SU-DHL-6 (cell line): ENCODE measurements around the gene CHPF2.

Source experiments
- EZH2phosphoT487 ChIP-seq: fragments of 200-600 bp; sonication (generic), shearing (Covaris generic); conservative IDR thresholded peaks from 2 replicates; pipeline ENCODE4 v1.6.1; 2018; ENCODE audit warnings: mild to moderate bottlenecking, antibody characterized with exemption, low read length, moderate library complexity, mixed read lengths
- TF ChIP-seq, protein P1 (sequence below): fragments of 200-600 bp; sonication (generic); IDR thresholded peaks from one replicate; pipeline ENCODE4 v1.5.1; 2017; ENCODE audit warnings: antibody characterized with exemption, mild to moderate bottlenecking, low read length, moderate library complexity; ENCODE audit not compliant: insufficient read depth, poor library complexity, severe bottlenecking

DNA sequence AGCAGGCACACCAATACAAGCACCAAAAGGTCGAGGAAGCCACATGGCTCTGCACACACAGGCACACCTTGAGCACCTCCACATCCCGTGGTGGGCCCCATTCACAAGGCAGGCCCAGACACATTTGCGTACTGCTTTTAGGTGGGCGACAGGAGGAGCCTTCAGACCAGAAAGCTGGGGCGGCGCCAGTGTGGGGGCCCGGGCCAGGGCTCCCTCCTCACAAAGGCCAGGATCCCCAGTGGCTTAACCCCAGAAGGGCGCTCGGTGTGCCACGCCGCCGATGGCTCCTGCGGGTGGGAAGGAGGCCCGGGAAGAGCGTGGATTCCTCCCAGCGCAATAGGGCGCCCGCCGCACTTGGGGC lies 19.0 kb downstream of the CHPF2 start:
- TF ChIP-seq, protein P1, sequence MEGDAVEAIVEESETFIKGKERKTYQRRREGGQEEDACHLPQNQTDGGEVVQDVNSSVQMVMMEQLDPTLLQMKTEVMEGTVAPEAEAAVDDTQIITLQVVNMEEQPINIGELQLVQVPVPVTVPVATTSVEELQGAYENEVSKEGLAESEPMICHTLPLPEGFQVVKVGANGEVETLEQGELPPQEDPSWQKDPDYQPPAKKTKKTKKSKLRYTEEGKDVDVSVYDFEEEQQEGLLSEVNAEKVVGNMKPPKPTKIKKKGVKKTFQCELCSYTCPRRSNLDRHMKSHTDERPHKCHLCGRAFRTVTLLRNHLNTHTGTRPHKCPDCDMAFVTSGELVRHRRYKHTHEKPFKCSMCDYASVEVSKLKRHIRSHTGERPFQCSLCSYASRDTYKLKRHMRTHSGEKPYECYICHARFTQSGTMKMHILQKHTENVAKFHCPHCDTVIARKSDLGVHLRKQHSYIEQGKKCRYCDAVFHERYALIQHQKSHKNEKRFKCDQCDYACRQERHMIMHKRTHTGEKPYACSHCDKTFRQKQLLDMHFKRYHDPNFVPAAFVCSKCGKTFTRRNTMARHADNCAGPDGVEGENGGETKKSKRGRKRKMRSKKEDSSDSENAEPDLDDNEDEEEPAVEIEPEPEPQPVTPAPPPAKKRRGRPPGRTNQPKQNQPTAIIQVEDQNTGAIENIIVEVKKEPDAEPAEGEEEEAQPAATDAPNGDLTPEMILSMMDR = no peak
- TF ChIP-seq EZH2phosphoT487 = no peak
